HepG2 (cell line): ENCODE results near the gene SFRP2. TPM values are rescaled to one million over a fixed set of nuclear protein-coding genes. Genes with fewer than 3 reads are reported as not detected.

Experiments used
- ATAC-seq: fragments of 200-7000 bp; cut with Tn5 transposase; 3 replicates; pipeline ENCODE4 v1.9.1; 2020; ENCODE audit warnings: mild to moderate bottlenecking, moderate library complexity
- BruUV-seq: library from RNA; stranded (reverse); fragments of 400-500 nt; replicated peaks from 2 replicates; lab custom pipeline; 2021; lab: Mats Ljungman, UMichigan
- CTCF ChIA-PET: fragments of 300-600 bp; formaldehyde crosslinking; extraction: SDS; loops from one replicate; lab custom pipeline; 2021; ENCODE audit warnings: low total read pairs, inconsistent platforms, low intra/inter-chr PET ratio; lab: Yijun Ruan, JAX
- POLR2A ChIA-PET: fragments of 350-600 bp; sonication (Branson Sonifier 250); formaldehyde crosslinking; loops from one replicate; lab custom pipeline; 2020; ENCODE audit warnings: antibody characterized with exemption, inconsistent platforms; lab: Yijun Ruan, JAX
- DNase-seq: peaks from one replicate; pipeline ENCODE4 v3.0.0-alpha.2; 2015; ENCODE audit warnings: low spot score
- FAIRE-seq: peaks from 3 replicates; lab custom pipeline; 2011; peaks lifted over from hg19 to GRCh38; lab: Jason Lieb, UNC
- H2AFZ ChIP-seq: one replicate; pipeline ENCODE4 v1.6.1; 2011; ENCODE audit warnings: low read length, inconsistent platforms
- H3K27ac ChIP-seq: fragments of 300-600 bp; 3 replicates; pipeline ENCODE4 v1.8.0; 2011; ENCODE audit warnings: mixed run types, mild to moderate bottlenecking, mixed read lengths, low read length, inconsistent platforms; ENCODE audit not compliant: insufficient read depth; ENCODE audit errors: extremely low read length
- H3K27me3 ChIP-seq, 2 experiments: fragments of 200-600 bp in 1 of 2; 2 replicates in 1 of 2; 3 replicates in 1 of 2; pipeline versions ENCODE4 v1.6.0 to v1.8.0; 2011; ENCODE audit warnings: low read length in 2 of 2, mild to moderate bottlenecking in 2 of 2, moderate library complexity in 2 of 2, inconsistent platforms in 1 of 2; ENCODE audit not compliant: insufficient read depth in 2 of 2, control insufficient read depth in 1 of 2
- H3K36me3 ChIP-seq, 2 experiments: fragments of 200-600 bp in 1 of 2; replicated peaks in 1 of 2; 2 replicates in 1 of 2; 3 replicates in 1 of 2; pipeline versions ENCODE4 v1.5.1 to v1.8.0; 2011; ENCODE audit warnings: low read length in 2 of 2, inconsistent platforms in 1 of 2; ENCODE audit not compliant: insufficient read depth in 2 of 2, control insufficient read depth in 1 of 2
- H3K4me1 ChIP-seq: 2 replicates; pipeline ENCODE4 v1.5.1; 2012; ENCODE audit warnings: low read length, inconsistent platforms; ENCODE audit not compliant: insufficient read depth
- H3K4me2 ChIP-seq: 2 replicates; pipeline ENCODE4 v1.6.0; 2011; ENCODE audit warnings: low read depth, low read length, inconsistent platforms
- H3K4me3 ChIP-seq, 3 experiments: fragments of 200-600 bp in 1 of 3; sonication (generic), shearing (Covaris generic) in 1 of 3; replicated peaks in 1 of 3; 2 replicates each; pipeline ENCODE4 v1.5.1; 2011 to 2016; ENCODE audit warnings: low read length in 3 of 3, inconsistent platforms in 2 of 3, low read depth in 2 of 3, mild to moderate bottlenecking in 2 of 3, control low read depth in 1 of 3, mixed read lengths in 1 of 3; ENCODE audit not compliant: insufficient read depth in 1 of 3
- H3K79me2 ChIP-seq: one replicate; pipeline ENCODE4 v1.6.1; 2011; ENCODE audit warnings: low read length, inconsistent platforms; ENCODE audit not compliant: insufficient read depth
- H3K9ac ChIP-seq: 2 replicates; pipeline ENCODE4 v1.6.0; 2011; ENCODE audit warnings: mild to moderate bottlenecking, low read depth, low read length, inconsistent platforms; ENCODE audit not compliant: insufficient read depth
- H3K9me3 ChIP-seq: 2 replicates; pipeline ENCODE4 v1.5.1; 2012; ENCODE audit warnings: mild to moderate bottlenecking, low read length
- H4K20me1 ChIP-seq: 2 replicates; pipeline ENCODE4 v1.6.0; 2011; ENCODE audit warnings: inconsistent platforms, mild to moderate bottlenecking, low read length, moderate library complexity; ENCODE audit not compliant: insufficient read depth
- CBX5 ChIP-seq: sonication (generic); formaldehyde crosslinking; IDR thresholded peaks from 2 replicates; pipeline ENCODE4 v1.4.0; 2020; ENCODE audit warnings: missing genetic modification reagents, borderline replicate concordance
- MED8 ChIP-seq: sonication (generic); formaldehyde crosslinking; IDR thresholded peaks from 2 replicates; pipeline ENCODE4 v1.8.1; 2023; ENCODE audit warnings: mild to moderate bottlenecking, missing genetic modification reagents; ENCODE audit not compliant: insufficient replicate concordance
- NFIB ChIP-seq: sonication (generic); formaldehyde crosslinking; IDR thresholded peaks from 2 replicates; pipeline ENCODE4 v1.9.0; 2021; ENCODE audit warnings: missing genetic modification reagents, mild to moderate bottlenecking, borderline replicate concordance
- NFYB ChIP-seq: sonication (generic); formaldehyde crosslinking; IDR thresholded peaks from 2 replicates; pipeline ENCODE4 v1.4.0; 2020; ENCODE audit warnings: missing genetic modification reagents
- POLR2A ChIP-seq, 2 experiments: IDR thresholded peaks; 2 replicates each; pipeline ENCODE4 v1.6.1; 2011; ENCODE audit warnings: low read depth in 2 of 2, low read length in 2 of 2, mild to moderate bottlenecking in 1 of 2, moderate library complexity in 1 of 2; ENCODE audit not compliant: insufficient read depth in 1 of 2
- XRCC5 ChIP-seq: fragments of 200-400 bp; formaldehyde crosslinking; optimal IDR thresholded peaks from 2 replicates; pipeline ENCODE3; 2017; ENCODE audit warnings: mild to moderate bottlenecking, low read length
- ZBTB14 ChIP-seq: sonication (generic); formaldehyde crosslinking; IDR thresholded peaks from 2 replicates; pipeline ENCODE4 v1.4.0; 2020; ENCODE audit warnings: missing genetic modification reagents
- ZNF12 ChIP-seq: sonication (generic); formaldehyde crosslinking; IDR thresholded peaks from 2 replicates; pipeline ENCODE4 v1.5.0; 2020; ENCODE audit warnings: missing genetic modification reagents
- ZNF274 ChIP-seq: sonication (generic); formaldehyde crosslinking; IDR thresholded peaks from 2 replicates; pipeline ENCODE4 v1.5.1; 2020; ENCODE audit warnings: mild to moderate bottlenecking, missing genetic modification reagents
- ZNF326 ChIP-seq: sonication (generic); formaldehyde crosslinking; IDR thresholded peaks from 2 replicates; pipeline ENCODE4 v1.4.0; 2020; ENCODE audit warnings: missing genetic modification reagents, borderline replicate concordance
- ZNF839 ChIP-seq: sonication (generic); formaldehyde crosslinking; IDR thresholded peaks from 2 replicates; pipeline ENCODE4 v1.4.0; 2020; ENCODE audit warnings: missing genetic modification reagents, mild to moderate bottlenecking, borderline replicate concordance
- in situ Hi-C: cut with HindIII; loops from 2 replicates; pipeline ENCODE4 v1.10.0; 2017; ENCODE audit warnings: low pct_unique_long_range_greater_than_20kb; ENCODE audit not compliant: extremely low pct_ligation_motif_present
- intact Hi-C: fragments of 100-400 bp; cut with micrococcal nuclease; formaldehyde crosslinking; loops from one replicate; pipeline ENCODE4 v1.10.0; 2022; ENCODE audit not compliant: unreplicated experiment
- polyA plus RNA-seq, 8 experiments: library from polyadenylated mRNA; depleted of rRNA in 3 of 8; stranded (reverse) in 7 of 8; unstranded in 1 of 8; fragments of >200 nt; fragmentation: Illumina TruSeq in 4 of 8; extraction: Trizol in 4 of 8; gene quantifications; 2 replicates each; pipeline versions ENCODE4 v1.2.1 to v1.2.3, GENCODE V29; 2011 to 2016; ENCODE audit warnings: low read depth in 4 of 8, missing spikeins in 1 of 8, mixed read lengths in 1 of 8; ENCODE audit not compliant: insufficient read depth in 1 of 8
- total RNA-seq, 5 experiments: library from RNA; depleted of rRNA; stranded (reverse); fragments of >200 nt; fragmentation: Illumina TruSeq; extraction: Trizol; gene quantifications; 2 replicates each; pipeline ENCODE4 v1.2.3, GENCODE V29; 2016; ENCODE audit warnings: low read depth in 1 of 5
- TF ChIP-seq, protein P1 (sequence below): sonication (generic); formaldehyde crosslinking; IDR thresholded peaks from 2 replicates; pipeline ENCODE4 v1.9.0; 2021; ENCODE audit warnings: missing genetic modification reagents, borderline replicate concordance

Gene SFRP2
- total and polyA plus RNA-seq, 2 of the 13 experiments (the other 11 are each of a cell fraction or from before 2014, with no cell fraction given), result not detected

DNA sequence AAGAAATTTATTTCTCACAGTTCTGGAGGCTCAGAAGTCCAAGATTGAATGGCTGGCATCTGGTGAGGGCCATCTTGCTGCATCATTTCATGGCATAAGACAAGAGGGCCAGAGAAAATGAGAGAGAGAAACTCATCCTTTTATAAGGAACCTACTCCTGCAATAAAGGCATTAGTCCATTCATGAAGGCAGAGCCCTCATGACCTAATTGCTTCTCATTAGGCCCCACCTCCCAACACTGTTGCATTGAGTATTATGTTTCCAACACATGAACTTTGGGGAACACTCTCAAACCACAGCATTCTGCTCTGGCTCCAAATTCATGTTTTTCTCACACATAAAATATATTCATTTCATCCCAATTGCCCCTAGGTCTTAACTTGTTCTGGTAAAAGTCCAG is 43.2 kb downstream of the SFRP2 start:
- no peak overlapping the region for H3K9ac ChIP-seq
- FAIRE-seq, result no peak
- no peaks in the 10 kb centered on the region for H3K36me3 ChIP-seq
- intact Hi-C loops, result no loop called here
- no peak overlapping the region for H2AFZ ChIP-seq
- no peaks in the 10 kb centered on the region for H3K9me3 ChIP-seq
- TF ChIP-seq POLR2A (IDR thresholded peaks at IDR 0.05; ENCODE audit: insufficient read depth in 1 of 2, low read depth in 2 of 2, low read length in 2 of 2), result no peak
- TF ChIP-seq NFIB, result no peak
- TF ChIP-seq XRCC5, result no peak
- TF ChIP-seq ZNF12, result no peak
- TF ChIP-seq ZBTB14 (CRISPR knock-in tag), result no peak
- no peak for TF ChIP-seq ZNF326 (CRISPR knock-in tag)
- no peak for TF ChIP-seq CBX5
- TF ChIP-seq, protein P1, sequence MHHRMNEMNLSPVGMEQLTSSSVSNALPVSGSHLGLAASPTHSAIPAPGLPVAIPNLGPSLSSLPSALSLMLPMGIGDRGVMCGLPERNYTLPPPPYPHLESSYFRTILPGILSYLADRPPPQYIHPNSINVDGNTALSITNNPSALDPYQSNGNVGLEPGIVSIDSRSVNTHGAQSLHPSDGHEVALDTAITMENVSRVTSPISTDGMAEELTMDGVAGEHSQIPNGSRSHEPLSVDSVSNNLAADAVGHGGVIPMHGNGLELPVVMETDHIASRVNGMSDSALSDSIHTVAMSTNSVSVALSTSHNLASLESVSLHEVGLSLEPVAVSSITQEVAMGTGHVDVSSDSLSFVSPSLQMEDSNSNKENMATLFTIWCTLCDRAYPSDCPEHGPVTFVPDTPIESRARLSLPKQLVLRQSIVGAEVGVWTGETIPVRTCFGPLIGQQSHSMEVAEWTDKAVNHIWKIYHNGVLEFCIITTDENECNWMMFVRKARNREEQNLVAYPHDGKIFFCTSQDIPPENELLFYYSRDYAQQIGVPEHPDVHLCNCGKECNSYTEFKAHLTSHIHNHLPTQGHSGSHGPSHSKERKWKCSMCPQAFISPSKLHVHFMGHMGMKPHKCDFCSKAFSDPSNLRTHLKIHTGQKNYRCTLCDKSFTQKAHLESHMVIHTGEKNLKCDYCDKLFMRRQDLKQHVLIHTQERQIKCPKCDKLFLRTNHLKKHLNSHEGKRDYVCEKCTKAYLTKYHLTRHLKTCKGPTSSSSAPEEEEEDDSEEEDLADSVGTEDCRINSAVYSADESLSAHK (CRISPR knock-in tag), result no peak
- no peak for TF ChIP-seq ZNF274 (CRISPR knock-in tag)
- TF ChIP-seq ZNF839 (CRISPR knock-in tag), result no peak
- TF ChIP-seq NFYB (CRISPR knock-in tag), result no peak
- no peak for TF ChIP-seq MED8
- TF ChIP-seq, all 625 proteins: peak for 0
- Histone ChIP-seq H3K79me2 (no peaks in the 10 kb centered on the region), H4K20me1 (no peaks in the 10 kb centered on the region), H3K27me3 (no peaks in the 10 kb centered on the region), H3K4me3 (no peak overlapping the region), H3K4me2 (no peak overlapping the region), H3K27ac (no peak overlapping the region), H3K4me1 (no peaks in the 10 kb centered on the region)
- ChIA-PET CTCF (no interaction called here), POLR2A (no interaction called here)
- no TSS peak for BruUV-seq
- DNase-seq (no peak), ATAC-seq (no peak)
- in situ Hi-C loops, result no loop called here
